Psoas muscle (tissue), 8 donors: Measurements from ENCODE around the gene ANXA6. TPM values are rescaled to one million over a fixed set of nuclear protein-coding genes. Genes with fewer than 3 reads are reported as not detected.
"Not testable (repeated sequence)": the region's sequence is repeated elsewhere in the genome, so short reads cannot be mapped to it uniquely, and the experiment has no call there.

ENCODE experiments used
- ATAC-seq, 4 donors: fragments of 200-7000 bp; cut with Tn5 transposase; one replicate each; pipeline ENCODE4 v1.9.1; 2020; ENCODE audit warnings: moderate library complexity in 3 of 4, mild to moderate bottlenecking in 2 of 4
- DNase-seq, 2 donors: peaks; one replicate each; pipeline ENCODE4 v3.0.0-alpha.2; 2020
- H3K27ac ChIP-seq: fragments of 200-600 bp; one replicate; pipeline ENCODE4 v1.8.0; 2022
- H3K27me3 ChIP-seq, 3 donors: fragments of 200-600 bp in 1 of 3; one replicate each; pipeline versions ENCODE4 v1.6.1 to v1.8.0; 2013 to 2022; ENCODE audit warnings: low read length in 2 of 3, mild to moderate bottlenecking in 2 of 3, moderate library complexity in 1 of 3; ENCODE audit not compliant: insufficient read depth in 3 of 3
- H3K36me3 ChIP-seq, 2 donors: fragments of 200-600 bp in 1 of 2; one replicate each; pipeline versions ENCODE4 v1.6.1 to v1.8.0; 2013 to 2022; ENCODE audit warnings: low read depth in 1 of 2, mild to moderate bottlenecking in 1 of 2, moderate library complexity in 1 of 2; ENCODE audit not compliant: insufficient read depth in 1 of 2
- H3K4me1 ChIP-seq: fragments of 200-600 bp; one replicate; pipeline ENCODE4 v1.8.0; 2022
- H3K4me3 ChIP-seq: fragments of 200-600 bp; one replicate; pipeline ENCODE4 v1.8.0; 2022; ENCODE audit warnings: mild to moderate bottlenecking
- H3K9me3 ChIP-seq: fragments of 200-600 bp; one replicate; pipeline ENCODE4 v1.8.0; 2022
- CTCF ChIP-seq: fragments of 200-600 bp; IDR thresholded peaks from one replicate; pipeline ENCODE4 v1.8.0; 2022; ENCODE audit warnings: antibody characterized with exemption
- WGBS, 3 donors: extraction: QIAGEN DNeasy Blood & Tissue Kit; methylation state at CpG; one replicate each; pipeline versions ENCODE4 v1.1.6 to v1.1.7; 2013; 5-methylcytosine and 5-hydroxymethylcytosine counted together
- intact Hi-C, 2 donors: fragments of 100-400 bp; cut with DNase I; formaldehyde crosslinking; loops; one replicate each; pipeline versions ENCODE4 v1.11.0 to v1.14.2; 2022
- polyA plus RNA-seq, 3 donors: library from polyadenylated mRNA; stranded (reverse); fragments of 200-250 nt; gene quantifications; one replicate each; pipeline ENCODE4 v1.2.3, GENCODE V29; 2013
- total RNA-seq, 4 donors: library from RNA; stranded (reverse); fragmentation: NEBNext Ultra II Directional in 2 of 4; extraction: Animal tissue kit (Norgen Biotek cat#: 25700) in 2 of 4; gene quantifications; one replicate each; pipeline versions ENCODE4 v1.2.1 to v1.2.4, GENCODE V29; 2021 to 2023
- donor health status: healthy with polysubstance abuse.
- donor health status: DM: no; HTN: no; CAD: no; lungs with moderate emphysema.
- donor health status: Bipolar disorder and iron deficiency.
- donor health status: healthy.
- donor health status: DM: yes; HTN: yes; CAD: no.
- donor health status: DM: no; HTN: no; CAD: no.
- donor health status: DM: no; HTN: no; CAD: no.
- donor health status: DM: yes; HTN: yes; CAD: no.

The ANXA6 gene
- total and polyA plus RNA-seq, 7 donors, result 81.4 to 234 (median 133) TPM

DNA sequence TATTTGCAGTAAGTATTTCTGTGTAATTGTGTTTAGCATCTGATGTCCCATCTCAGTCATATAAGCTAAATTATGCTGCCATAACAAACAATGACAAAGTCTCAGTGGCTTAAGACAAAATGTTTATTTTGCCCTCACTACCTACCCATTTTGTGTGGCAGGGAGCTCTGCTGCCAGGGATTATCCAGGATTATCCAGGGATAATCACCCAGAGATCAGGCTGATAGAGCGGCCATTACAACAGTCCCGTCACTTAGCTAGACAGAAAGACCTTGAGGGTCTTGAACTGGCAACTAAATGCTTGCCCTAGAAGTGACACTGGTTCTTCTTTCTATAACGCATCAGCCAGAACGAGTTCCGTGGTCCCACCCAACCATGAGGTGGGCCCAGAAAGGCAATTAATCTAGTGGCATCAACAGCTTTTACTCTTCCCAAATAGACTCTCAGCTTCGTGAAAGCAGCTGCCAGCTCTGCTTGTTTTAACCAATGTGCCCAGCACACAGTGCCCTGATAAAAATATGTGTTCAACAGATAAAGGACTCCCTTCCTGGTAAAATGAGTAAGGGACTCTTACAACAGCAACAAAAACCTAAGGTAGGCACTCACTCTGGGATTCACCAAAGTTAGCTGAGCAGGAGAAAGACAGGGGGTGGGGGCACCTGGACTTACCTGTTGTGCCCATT is 43.5 kb upstream of the ANXA6 start:
- Histone ChIP-seq H3K27me3 (no peaks in the 10 kb centered on the region), H3K27ac (no peak overlapping the region), H3K4me3 (no peak overlapping the region), H3K36me3 (peaks cover 8 to 57% of the 10 kb centered on the region in 2 donors), H3K9me3 (no peaks in the 10 kb centered on the region), H3K4me1 (peaks cover 3% of the 10 kb centered on the region)
- 74 to 89% (median 74%) methylated on average over 6 of the region's 6 CpGs for WGBS, 3 donors
- intact Hi-C loops, result no loop called here
- no peak for TF ChIP-seq CTCF
- no peak for ATAC-seq
- DNase-seq, result no peak

DNA sequence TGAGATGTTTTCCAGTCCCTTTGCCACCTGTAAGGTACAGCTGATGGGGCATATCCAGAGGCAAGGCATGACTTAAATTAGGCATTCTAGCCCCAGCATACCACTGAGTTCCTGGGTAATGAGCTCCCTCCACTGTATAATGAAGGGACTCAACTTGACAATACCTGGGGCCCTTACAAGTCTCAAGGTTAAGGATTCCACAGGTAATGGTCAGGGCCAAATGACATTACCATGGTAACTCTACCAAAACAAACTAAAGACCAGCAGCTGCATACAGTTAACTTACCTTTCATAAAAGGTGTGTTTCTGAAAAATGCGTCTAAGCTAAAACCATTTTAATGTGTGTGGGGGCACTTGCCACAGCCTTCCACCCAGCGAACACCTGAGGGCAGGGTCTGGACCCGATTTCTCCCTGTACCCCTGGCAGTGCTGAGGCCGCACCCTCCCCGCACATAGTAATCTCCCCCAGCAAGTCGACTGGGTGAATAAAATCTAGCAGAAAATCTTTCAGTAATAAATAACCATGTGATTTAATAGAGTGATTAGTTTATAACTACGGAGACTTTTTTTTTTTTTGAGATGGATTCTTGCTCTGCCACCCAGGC is 42.1 kb upstream of the ANXA6 start:
- 74 to 92% (median 75%) methylated on average over 7 of the region's 7 CpGs for WGBS, 3 donors
- peaks cover 8 to 56% of the 10 kb centered on the region in 2 donors for H3K36me3 ChIP-seq
- DNase-seq (no peak), ATAC-seq (no peak)
- peaks cover 3% of the 10 kb centered on the region for H3K4me1 ChIP-seq
- no peak overlapping the region for H3K4me3 ChIP-seq
- no peak for TF ChIP-seq CTCF
- intact Hi-C loops, result no loop called here
- no peaks in the 10 kb centered on the region for H3K9me3 ChIP-seq
- H3K27me3 ChIP-seq, result no peaks in the 10 kb centered on the region
- H3K27ac ChIP-seq, result peak overlapping the region; percentile 9

GRCh38 chr5:151198861-151199260 is 41.3 kb upstream of the ANXA6 start:
- DNase-seq (no peak), ATAC-seq (no peak)
- Histone ChIP-seq H3K27ac (no peak overlapping the region), H3K27me3 (no peaks in the 10 kb centered on the region), H3K9me3 (no peaks in the 10 kb centered on the region), H3K36me3 (peaks cover 8 to 54% of the 10 kb centered on the region in 2 donors), H3K4me3 (no peak overlapping the region), H3K4me1 (peaks cover 3% of the 10 kb centered on the region)
- no peak for TF ChIP-seq CTCF
- intact Hi-C loops, result no loop called here
- WGBS, 3 donors, result 84 to 89% (median 89%) methylated on average over 5 of the region's 5 CpGs

- H3K4me1 ChIP-seq, DNase-seq, H3K9me3 ChIP-seq, intact Hi-C loops, H3K27me3 ChIP-seq, H3K4me3 ChIP-seq, ATAC-seq: not testable (repeated sequence)
- Histone ChIP-seq H3K27ac (peak overlapping the region; percentile 69), H3K36me3 (peaks cover 8 to 47% of the 10 kb centered on the region in 2 donors)
- 73 to 83% (median 74%) methylated on average over 9 of the region's 9 CpGs for WGBS, 3 donors
Measured at GRCh38 chr5:151197291-151197600, 39.7 kb upstream of the ANXA6 start.

GRCh38 chr5:151196556-151197290 is 39.1 kb upstream of the ANXA6 start:
- Histone ChIP-seq H3K27me3 (no peaks in the 10 kb centered on the region), H3K36me3 (peaks cover 8 to 42% of the 10 kb centered on the region in 2 donors), H3K27ac (peak overlapping the region; percentile 69), H3K4me3 (no peak overlapping the region), H3K4me1 (peaks cover 3% of the 10 kb centered on the region), H3K9me3 (peaks cover 3% of the 10 kb centered on the region)
- DNase-seq, result no peak
- 33 to 52% (median 34%) methylated on average over 5 of the region's 5 CpGs for WGBS, 3 donors
- intact Hi-C loops, result no loop called here
- TF ChIP-seq CTCF, result no peak
- peak; percentile 74 to 91 (median 83) for ATAC-seq
